ENCODE results near the gene FOXN3.

DNA sequence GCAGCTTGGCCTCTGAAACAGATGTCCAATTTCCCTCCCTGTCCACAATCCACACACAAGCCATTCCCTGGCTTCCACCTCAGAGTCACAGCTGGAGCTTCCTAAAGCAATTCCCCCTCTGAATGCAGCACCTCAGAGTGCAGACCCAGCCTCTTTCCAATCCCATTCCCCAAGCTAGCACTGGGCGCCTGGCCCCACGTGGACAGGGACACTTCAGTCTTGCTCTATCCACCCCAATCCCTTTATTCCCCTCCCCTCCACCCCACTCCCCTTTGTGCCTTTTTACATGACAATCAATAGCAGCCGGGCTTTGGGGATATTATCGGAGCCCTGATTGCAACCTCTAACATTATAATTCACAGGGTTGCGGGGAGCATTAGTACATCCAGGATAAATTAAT lies 300.0 kb downstream of the FOXN3 start:
- TF ChIP-seq, protein P1, sequence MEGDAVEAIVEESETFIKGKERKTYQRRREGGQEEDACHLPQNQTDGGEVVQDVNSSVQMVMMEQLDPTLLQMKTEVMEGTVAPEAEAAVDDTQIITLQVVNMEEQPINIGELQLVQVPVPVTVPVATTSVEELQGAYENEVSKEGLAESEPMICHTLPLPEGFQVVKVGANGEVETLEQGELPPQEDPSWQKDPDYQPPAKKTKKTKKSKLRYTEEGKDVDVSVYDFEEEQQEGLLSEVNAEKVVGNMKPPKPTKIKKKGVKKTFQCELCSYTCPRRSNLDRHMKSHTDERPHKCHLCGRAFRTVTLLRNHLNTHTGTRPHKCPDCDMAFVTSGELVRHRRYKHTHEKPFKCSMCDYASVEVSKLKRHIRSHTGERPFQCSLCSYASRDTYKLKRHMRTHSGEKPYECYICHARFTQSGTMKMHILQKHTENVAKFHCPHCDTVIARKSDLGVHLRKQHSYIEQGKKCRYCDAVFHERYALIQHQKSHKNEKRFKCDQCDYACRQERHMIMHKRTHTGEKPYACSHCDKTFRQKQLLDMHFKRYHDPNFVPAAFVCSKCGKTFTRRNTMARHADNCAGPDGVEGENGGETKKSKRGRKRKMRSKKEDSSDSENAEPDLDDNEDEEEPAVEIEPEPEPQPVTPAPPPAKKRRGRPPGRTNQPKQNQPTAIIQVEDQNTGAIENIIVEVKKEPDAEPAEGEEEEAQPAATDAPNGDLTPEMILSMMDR (IDR thresholded peaks at IDR 0.05) = no peak
- TF ChIP-seq POLR2AphosphoS5 (IDR thresholded peaks at IDR 0.05; ENCODE audit: low read depth, low read length) = no peak
- no peak for TF ChIP-seq TCF7L2 (IDR thresholded peaks at IDR 0.05; ENCODE audit: low read depth, low read length)
- TF ChIP-seq, protein P2, sequence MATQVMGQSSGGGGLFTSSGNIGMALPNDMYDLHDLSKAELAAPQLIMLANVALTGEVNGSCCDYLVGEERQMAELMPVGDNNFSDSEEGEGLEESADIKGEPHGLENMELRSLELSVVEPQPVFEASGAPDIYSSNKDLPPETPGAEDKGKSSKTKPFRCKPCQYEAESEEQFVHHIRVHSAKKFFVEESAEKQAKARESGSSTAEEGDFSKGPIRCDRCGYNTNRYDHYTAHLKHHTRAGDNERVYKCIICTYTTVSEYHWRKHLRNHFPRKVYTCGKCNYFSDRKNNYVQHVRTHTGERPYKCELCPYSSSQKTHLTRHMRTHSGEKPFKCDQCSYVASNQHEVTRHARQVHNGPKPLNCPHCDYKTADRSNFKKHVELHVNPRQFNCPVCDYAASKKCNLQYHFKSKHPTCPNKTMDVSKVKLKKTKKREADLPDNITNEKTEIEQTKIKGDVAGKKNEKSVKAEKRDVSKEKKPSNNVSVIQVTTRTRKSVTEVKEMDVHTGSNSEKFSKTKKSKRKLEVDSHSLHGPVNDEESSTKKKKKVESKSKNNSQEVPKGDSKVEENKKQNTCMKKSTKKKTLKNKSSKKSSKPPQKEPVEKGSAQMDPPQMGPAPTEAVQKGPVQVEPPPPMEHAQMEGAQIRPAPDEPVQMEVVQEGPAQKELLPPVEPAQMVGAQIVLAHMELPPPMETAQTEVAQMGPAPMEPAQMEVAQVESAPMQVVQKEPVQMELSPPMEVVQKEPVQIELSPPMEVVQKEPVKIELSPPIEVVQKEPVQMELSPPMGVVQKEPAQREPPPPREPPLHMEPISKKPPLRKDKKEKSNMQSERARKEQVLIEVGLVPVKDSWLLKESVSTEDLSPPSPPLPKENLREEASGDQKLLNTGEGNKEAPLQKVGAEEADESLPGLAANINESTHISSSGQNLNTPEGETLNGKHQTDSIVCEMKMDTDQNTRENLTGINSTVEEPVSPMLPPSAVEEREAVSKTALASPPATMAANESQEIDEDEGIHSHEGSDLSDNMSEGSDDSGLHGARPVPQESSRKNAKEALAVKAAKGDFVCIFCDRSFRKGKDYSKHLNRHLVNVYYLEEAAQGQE (IDR thresholded peaks at IDR 0.05; ENCODE audit: insufficient read depth in 1 of 2, low read depth in 2 of 2, low read length in 1 of 2) = no peak
- no peak for TF ChIP-seq SIN3A (IDR thresholded peaks at IDR 0.05; ENCODE audit: borderline replicate concordance, insufficient read depth, low read depth, low read length)
